ENCODE results near the gene DPP9. TPM values are rescaled to one million over a fixed set of nuclear protein-coding genes. Genes with fewer than 3 reads are reported as not detected.
A peak's percentile ranks its signal among the peaks of the same experiment; 100 is the strongest.

The DPP9 gene
- polyA plus RNA-seq, 2 of the 4 experiments (the other 2 are of a cell fraction): 10.1 to 53.5 TPM

DNA sequence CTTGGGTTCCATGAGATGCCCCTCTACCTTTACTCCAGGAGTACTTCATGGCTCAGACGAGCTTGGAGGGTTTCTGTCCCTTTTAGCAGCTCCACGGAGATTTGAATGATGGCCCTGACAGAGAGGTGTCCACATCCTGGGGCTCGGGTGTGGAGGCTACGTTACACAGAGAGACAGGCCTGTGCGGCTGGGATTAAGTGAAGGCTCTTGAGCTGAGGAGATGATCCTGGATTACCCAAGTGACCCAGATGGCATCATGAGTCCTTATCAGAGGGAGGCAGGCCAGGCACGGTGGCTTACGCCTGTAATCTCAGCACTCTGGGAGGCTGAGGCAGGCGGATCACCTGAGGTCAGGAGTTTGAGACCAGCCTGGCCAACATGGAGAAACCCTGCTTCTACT lies 12.4 kb downstream of the DPP9 start:
- no peak overlapping the region for H3K27ac ChIP-seq
- no peak for TF ChIP-seq CEBPB (IDR thresholded peaks at IDR 0.05)
- no peak for TF ChIP-seq ESRRA (IDR thresholded peaks at IDR 0.05; ENCODE audit: borderline replicate concordance, low read length)
- no peak for TF ChIP-seq MYC (IDR thresholded peaks at IDR 0.05; ENCODE audit: borderline replicate concordance, low read length)
- TF ChIP-seq ZNF302 (CRISPR knock-in tag; IDR thresholded peaks at IDR 0.05): no peak
- no peak for TF ChIP-seq FOSL2 (IDR thresholded peaks at IDR 0.05)
- no peak for TF ChIP-seq FOSL2 (CRISPR knock-in tag; IDR thresholded peaks at IDR 0.05)
- no peak for TF ChIP-seq TFCP2L1 (CRISPR knock-in tag; IDR thresholded peaks at IDR 0.05)
- no peak for TF ChIP-seq POLR2A (IDR thresholded peaks at IDR 0.05; ENCODE audit: low read length)
- TF ChIP-seq, protein P1, sequence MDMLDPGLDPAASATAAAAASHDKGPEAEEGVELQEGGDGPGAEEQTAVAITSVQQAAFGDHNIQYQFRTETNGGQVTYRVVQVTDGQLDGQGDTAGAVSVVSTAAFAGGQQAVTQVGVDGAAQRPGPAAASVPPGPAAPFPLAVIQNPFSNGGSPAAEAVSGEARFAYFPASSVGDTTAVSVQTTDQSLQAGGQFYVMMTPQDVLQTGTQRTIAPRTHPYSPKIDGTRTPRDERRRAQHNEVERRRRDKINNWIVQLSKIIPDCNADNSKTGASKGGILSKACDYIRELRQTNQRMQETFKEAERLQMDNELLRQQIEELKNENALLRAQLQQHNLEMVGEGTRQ (IDR thresholded peaks at IDR 0.05): no peak
- no peak for TF ChIP-seq ZC3H11A (IDR thresholded peaks at IDR 0.05)
- TF ChIP-seq JUN (IDR thresholded peaks at IDR 0.05): no peak
- no peak for TF ChIP-seq MAFK (IDR thresholded peaks at IDR 0.05; ENCODE audit: partially characterized antibody)
- TF ChIP-seq RFX5 (IDR thresholded peaks at IDR 0.05): no peak
- TF ChIP-seq, protein P2, sequence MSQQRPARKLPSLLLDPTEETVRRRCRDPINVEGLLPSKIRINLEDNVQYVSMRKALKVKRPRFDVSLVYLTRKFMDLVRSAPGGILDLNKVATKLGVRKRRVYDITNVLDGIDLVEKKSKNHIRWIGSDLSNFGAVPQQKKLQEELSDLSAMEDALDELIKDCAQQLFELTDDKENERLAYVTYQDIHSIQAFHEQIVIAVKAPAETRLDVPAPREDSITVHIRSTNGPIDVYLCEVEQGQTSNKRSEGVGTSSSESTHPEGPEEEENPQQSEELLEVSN (IDR thresholded peaks at IDR 0.05; ENCODE audit: borderline replicate concordance, low read depth): no peak
- TF ChIP-seq SMC3 (IDR thresholded peaks at IDR 0.05): no peak
- TF ChIP-seq, protein P3, sequence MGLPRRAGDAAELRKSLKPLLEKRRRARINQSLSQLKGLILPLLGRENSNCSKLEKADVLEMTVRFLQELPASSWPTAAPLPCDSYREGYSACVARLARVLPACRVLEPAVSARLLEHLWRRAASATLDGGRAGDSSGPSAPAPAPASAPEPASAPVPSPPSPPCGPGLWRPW (IDR thresholded peaks at IDR 0.05): no peak
- TF ChIP-seq HOXB13 (CRISPR knock-in tag; IDR thresholded peaks at IDR 0.05; ENCODE audit: low read depth): no peak
- no peak for TF ChIP-seq ZFP36 (IDR thresholded peaks at IDR 0.05; ENCODE audit: borderline replicate concordance, partially characterized antibody)
- DNase-seq (ENCODE audit: low read depth in 1 of 2, low spot score in 1 of 2): no peak
- no peak for ATAC-seq
- POLR2A ChIA-PET: no interaction called here
- FAIRE-seq: no peak
- H3K4me3 ChIP-seq: no peak overlapping the region
- H3K9me3 ChIP-seq: no peaks in the 10 kb centered on the region
- peaks cover 35% of the 10 kb centered on the region for H3K4me1 ChIP-seq
- CTCF ChIA-PET: interaction anchor here (1.0 kb wide), 1 partner anchor 13 kb away, joined by 3 read pairs; no protein-coding TSS in a partner anchor
- 85% methylated on average over 8 of the region's 8 CpGs for WGBS (ENCODE audit: missing lambda C conversion rate)
- no peak overlapping the region for H3K4me2 ChIP-seq

DNA sequence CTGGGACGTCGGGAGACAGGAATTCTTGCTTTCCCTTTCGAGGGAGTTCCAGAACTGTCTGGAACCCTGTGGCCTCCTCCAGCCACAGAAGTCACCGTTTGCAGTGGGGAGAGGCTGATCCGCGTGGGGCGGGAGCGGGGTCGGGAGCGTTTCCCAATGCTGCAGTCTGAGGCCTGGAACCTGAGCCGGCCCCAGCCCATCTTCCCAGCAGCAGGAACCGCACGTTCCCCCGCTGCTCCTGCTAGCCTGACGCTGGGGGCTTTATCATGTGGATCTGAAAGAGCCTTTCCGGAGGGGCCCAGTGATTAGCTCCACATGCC lies 13.4 kb downstream of the DPP9 start:
- peaks cover 35% of the 10 kb centered on the region for H3K4me1 ChIP-seq
- H3K27ac ChIP-seq: peak overlapping the region in 1 of 2 experiments; percentile 18; a peak in 1 of 6 replicates
- DNase-seq (ENCODE audit: low read depth in 1 of 2, low spot score in 1 of 2): no peak
- H3K9me3 ChIP-seq: no peaks in the 10 kb centered on the region
- no peak for FAIRE-seq
- ChIA-PET POLR2A (no interaction called here), CTCF (interaction anchor here (0.5 kb wide), 1 partner anchor 37 kb away, joined by 3 read pairs; no protein-coding TSS in a partner anchor)
- no peak for ATAC-seq
- WGBS (ENCODE audit: missing lambda C conversion rate): 82% methylated on average over 6 of the region's 16 CpGs
- H3K4me2 ChIP-seq: no peak overlapping the region
- no peak for TF ChIP-seq FOSB (CRISPR knock-in tag; IDR thresholded peaks at IDR 0.05)
- TF ChIP-seq, protein P2 (IDR thresholded peaks at IDR 0.05; ENCODE audit: borderline replicate concordance, low read depth): no peak
- TF ChIP-seq HOXA7 (CRISPR knock-in tag; IDR thresholded peaks at IDR 0.05): no peak
- TF ChIP-seq ZFP36 (IDR thresholded peaks at IDR 0.05; ENCODE audit: borderline replicate concordance, partially characterized antibody): no peak
- TF ChIP-seq TP53 (CRISPR knock-in tag; IDR thresholded peaks at IDR 0.05): no peak
- TF ChIP-seq EP300 (IDR thresholded peaks at IDR 0.05): no peak
- TF ChIP-seq, protein P1 (IDR thresholded peaks at IDR 0.05): no peak
- TF ChIP-seq HDAC2 (IDR thresholded peaks at IDR 0.05): no peak
- TF ChIP-seq SREBF2 (IDR thresholded peaks at IDR 0.05): no peak
- no peak for TF ChIP-seq HOXB13 (CRISPR knock-in tag; IDR thresholded peaks at IDR 0.05; ENCODE audit: low read depth)
- TF ChIP-seq CBX8 (IDR thresholded peaks at IDR 0.05): no peak
- TF ChIP-seq, protein P4, sequence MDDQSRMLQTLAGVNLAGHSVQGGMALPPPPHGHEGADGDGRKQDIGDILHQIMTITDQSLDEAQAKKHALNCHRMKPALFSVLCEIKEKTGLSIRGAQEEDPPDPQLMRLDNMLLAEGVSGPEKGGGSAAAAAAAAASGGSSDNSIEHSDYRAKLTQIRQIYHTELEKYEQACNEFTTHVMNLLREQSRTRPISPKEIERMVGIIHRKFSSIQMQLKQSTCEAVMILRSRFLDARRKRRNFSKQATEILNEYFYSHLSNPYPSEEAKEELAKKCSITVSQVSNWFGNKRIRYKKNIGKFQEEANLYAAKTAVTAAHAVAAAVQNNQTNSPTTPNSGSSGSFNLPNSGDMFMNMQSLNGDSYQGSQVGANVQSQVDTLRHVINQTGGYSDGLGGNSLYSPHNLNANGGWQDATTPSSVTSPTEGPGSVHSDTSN (IDR thresholded peaks at IDR 0.05): no peak
- no peak for TF ChIP-seq MAZ (IDR thresholded peaks at IDR 0.05; ENCODE audit: borderline replicate concordance, low read depth, low read length)
- no peak for TF ChIP-seq TFCP2L1 (CRISPR knock-in tag; IDR thresholded peaks at IDR 0.05)
- no peak for TF ChIP-seq KDM5A (IDR thresholded peaks at IDR 0.05)
- TF ChIP-seq, protein P5, sequence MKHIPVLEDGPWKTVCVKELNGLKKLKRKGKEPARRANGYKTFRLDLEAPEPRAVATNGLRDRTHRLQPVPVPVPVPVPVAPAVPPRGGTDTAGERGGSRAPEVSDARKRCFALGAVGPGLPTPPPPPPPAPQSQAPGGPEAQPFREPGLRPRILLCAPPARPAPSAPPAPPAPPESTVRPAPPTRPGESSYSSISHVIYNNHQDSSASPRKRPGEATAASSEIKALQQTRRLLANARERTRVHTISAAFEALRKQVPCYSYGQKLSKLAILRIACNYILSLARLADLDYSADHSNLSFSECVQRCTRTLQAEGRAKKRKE (CRISPR knock-in tag; IDR thresholded peaks at IDR 0.05; ENCODE audit: low read depth): no peak
- TF ChIP-seq ZSCAN20 (CRISPR knock-in tag; IDR thresholded peaks at IDR 0.05): no peak
- TF ChIP-seq RARB (CRISPR knock-in tag; IDR thresholded peaks at IDR 0.05): no peak
- no peak for TF ChIP-seq MYC (IDR thresholded peaks at IDR 0.05; ENCODE audit: borderline replicate concordance, low read length)
- no peak overlapping the region for H3K4me3 ChIP-seq

Measured in A549 (cell line).